ENCODE data around the gene TRIM28.

DNA sequence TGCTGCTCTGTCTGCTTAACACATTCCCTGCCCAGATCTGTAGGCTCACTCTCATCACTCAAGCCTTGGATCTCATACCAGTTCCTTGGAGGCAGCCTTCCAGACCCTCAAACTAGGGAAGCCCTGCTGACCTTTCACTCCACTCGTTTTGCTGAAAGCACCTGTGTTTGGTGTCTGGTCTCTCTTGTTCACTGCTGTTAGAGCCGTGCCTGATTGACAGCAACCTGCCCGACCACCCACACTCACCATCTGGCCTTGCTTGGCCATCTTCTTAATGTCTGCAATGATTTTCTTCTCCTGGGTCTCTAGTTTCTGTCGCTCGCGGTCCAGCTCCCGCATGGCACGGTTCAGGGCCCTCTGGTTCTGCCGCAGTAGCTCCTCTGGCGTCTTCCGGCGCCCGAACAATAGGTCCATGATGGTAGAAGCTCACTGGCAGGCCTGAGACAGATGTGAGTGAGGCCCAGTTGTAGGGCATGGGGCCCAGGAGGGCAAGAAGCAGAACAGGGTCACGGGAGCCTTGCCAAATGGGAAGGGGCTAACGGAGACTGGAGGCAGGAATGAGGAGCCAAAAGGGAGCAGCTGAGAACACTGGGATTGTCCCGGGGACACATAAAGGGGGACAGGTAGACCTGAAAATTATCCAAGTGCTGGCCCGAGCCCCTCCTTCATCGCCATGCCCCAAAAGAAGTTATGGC is 10.1 kb downstream of the TRIM28 start:
- TF ChIP-seq CTCF (conservative IDR thresholded peaks at IDR 0.05 in 1 of 2, IDR thresholded peaks at IDR 0.05 in 1 of 2; ENCODE audit: low read depth in 1 of 2, low read length in 2 of 2) (no peak), EZH2 (IDR thresholded peaks at IDR 0.05; ENCODE audit: low read length, missing control alignments) (no peak)
